Dedifferentiated amniotic fluid mesenchymal stem cell (primary cell): ENCODE data around the gene THADA.
"Not testable (repeated sequence)": the region's sequence is repeated elsewhere in the genome, so short reads cannot be mapped to it uniquely, and the experiment has no call there.

Source experiments
- DNase-seq: peaks from one replicate; pipeline ENCODE4 v3.0.0-alpha.2; 2016; ENCODE audit errors: extremely low spot score

THADA gene

DNA sequence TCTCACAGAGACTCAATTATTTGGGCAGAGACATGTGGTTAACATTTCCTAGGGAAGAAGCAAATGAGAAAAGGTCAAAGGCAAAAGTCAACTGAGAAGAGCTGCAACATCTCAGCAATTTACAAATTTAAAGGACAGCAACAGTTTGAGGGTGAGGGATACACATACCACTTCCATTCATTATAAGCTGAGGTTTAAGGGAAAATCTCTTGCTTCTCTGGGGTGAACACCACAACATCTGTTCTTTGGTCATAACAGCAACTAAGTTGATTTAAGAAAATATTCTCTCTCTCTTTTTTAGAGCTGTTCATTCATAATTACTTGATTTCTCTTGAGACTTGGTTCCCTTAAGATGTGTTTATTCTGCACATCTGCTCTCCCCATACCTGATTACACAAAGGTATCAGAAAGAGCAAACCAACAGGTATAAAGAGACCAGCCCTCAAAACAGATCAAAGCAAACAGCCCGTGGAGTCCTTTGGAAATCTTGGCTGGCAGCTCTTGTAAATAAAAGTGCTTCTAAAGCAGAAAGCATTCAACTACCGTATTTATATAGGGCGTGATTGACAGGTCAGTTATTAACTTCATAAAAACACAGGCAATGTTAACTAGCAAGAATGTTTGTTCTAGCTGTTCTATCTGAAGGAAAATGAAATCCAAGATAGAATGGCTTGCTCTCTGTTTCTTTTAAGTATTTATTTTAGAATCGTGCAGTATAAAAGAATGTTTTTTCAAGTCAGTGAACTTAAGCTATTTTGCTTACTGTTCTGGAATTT is 132.8 kb downstream of the THADA start:
- peak; percentile 68 for DNase-seq

DNA sequence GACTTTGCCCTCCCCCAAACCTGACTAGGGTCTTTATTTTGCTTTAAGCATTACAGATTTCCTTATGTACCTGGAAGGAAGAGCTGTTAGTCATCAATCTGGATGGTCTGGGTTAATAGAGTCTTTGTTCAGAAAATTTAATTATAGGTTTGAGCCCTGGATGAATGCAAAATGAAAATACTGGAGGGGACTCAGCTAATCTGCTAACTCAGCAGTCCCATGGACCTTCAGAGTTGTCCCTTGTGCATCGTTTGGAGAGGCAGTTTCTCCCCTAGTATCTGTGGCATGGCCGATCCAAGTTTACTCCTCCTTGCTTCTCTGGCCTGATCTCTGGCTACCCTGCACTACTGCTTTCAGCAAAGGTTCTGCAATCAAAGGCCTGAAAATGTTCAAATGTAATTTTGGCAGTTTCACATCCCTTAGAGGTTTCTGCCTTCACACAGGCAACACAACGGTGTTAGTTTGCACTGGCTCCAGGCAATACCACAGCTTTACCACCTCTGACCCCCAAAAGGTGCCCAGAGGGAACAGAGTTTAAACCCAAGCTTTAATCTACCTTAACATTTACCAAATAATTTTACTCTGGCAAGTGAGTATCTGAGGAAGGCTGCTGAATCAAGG is 134.3 kb downstream of the THADA start:
- DNase-seq, result no peak

DNA sequence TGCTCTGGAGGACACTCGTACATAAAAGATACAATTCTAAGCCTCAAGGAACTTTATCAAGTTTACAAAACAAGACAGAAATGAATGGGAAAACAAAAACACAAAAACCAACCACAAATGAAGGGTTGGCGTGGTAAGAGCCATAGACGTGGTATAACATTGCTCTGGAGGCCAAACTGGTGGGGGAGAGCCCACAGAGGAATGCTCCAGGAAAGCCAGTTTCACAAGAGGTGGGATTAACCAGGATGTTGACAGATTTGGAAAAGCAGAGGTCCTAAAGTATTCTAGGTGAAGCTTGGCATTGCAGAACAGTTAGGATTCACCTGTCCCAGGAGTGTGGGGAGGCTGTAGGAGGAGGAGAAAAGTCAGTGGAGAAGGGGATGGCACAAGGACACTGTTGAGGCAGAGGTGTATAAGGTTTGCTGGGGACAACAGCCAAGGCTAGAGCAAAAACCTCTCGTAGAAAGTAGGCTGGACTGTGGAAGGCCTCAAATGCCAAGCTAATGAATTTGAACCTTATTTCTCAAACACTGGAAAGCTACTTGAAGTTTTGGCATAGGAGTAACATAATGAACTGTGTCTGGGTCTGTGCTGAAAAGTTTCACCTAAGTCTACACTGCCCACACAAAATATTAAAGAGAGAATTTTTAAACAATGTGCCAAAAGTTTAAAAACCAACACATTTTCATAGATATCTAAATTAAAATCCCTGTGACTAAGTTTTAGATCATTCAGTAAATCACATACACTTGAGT is 135.1 kb downstream of the THADA start:
- DNase-seq, result no peak

DNA sequence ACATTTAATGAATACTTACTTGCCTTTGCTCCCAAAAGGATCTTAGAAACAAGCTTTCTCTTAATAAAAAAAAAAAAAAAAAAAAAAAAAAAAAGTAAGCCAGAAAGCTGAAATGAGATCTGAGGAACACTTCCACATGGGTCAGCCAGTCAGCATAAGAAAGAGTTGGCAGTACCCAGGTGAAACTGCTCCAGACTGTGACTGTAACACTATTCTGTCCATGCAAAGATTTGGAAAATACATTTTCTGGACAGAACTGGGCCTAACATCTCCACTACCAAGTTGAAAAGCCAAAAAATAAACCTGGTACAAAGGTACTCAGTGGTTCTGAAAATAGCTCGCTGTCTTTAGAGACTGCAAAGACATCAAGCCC is 135.7 kb downstream of the THADA start:
- no peak for DNase-seq

DNA sequence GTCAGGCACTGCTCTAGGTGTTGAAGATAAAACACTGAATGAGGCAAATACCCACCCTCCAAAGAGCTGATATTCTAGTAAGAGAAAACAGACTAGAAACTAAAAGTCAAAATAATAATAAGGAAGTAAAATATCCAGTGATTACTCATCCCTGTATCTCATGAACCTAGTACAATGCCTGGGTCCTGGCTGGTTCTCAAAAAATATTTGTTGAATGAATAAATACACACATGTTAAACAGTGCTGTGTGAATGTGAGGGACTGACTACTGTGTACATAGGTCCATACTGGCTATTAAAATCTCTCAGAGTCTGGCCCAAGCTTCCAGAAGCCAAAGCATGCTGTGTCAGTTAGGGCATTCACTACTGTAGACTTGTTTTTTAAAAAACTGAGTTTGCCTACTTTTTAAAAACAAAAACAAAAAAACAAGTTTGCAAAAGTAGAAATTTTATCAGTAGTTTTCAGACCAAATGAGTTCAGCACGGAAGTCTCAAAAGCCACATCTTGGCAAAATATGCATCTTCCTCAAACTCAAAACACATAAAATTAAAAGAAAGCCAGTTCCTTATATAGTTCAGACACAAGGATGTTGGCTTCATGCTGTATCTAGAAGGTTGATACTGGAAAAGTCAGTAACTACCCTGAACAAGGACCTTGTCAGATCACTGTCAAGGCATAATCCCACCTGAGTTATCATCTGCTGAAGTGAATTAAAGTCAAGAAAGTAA is 136.2 kb downstream of the THADA start:
- no peak for DNase-seq

DNA sequence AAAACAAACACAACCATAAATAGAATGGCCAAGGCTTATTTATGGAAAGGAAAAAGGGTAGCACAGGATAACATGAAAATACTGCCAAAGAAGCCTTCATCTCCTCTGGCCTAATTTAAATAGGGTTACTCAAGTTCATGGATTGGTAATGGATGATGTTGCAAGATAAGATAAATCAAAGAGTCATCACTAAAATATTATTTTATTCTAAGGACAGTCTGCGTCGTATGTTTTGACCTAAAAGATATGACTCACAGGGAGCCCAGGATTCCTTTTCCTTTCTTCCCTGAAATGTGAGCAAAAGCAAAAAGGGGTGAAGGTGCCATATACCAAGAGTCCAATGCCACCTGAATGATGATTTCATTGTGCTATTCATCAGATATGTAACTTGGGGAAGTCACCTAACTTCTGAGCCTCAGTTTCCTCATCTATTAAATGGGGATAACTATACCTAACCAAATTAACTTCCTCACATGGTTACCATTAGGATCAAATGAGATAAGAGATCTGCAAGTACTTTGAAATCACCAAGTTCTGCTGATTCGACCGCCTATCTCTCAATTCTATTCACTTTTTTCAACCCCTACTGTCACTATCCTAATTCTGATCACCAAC is 137.7 kb downstream of the THADA start:
- no peak for DNase-seq

- no peak for DNase-seq
Measured at GRCh38 chr2:43455731-43456642, 139.9 kb downstream of the THADA start.

GRCh38 chr2:43455296-43455695 is 140.5 kb downstream of the THADA start:
- DNase-seq, result no peak

DNA sequence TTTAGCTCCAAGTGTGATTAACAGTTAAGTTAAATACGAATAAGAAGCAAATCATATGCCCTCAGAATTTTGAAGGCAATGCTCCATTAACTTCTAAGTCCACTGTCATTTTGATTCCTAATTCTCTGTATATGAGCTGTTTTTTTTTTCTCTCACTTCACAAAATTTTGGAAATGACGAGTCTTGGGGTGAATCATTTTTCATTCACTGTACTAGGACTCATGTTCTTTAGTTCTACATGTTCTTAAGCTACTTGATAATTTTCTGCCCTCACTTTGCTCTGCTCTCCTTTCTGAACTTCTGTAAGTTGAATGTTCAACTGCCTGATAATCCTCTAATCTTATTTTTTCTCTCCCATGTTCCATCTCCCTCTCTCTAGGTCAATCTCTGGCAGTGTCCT is 141.0 kb downstream of the THADA start:
- DNase-seq, result no peak

DNA sequence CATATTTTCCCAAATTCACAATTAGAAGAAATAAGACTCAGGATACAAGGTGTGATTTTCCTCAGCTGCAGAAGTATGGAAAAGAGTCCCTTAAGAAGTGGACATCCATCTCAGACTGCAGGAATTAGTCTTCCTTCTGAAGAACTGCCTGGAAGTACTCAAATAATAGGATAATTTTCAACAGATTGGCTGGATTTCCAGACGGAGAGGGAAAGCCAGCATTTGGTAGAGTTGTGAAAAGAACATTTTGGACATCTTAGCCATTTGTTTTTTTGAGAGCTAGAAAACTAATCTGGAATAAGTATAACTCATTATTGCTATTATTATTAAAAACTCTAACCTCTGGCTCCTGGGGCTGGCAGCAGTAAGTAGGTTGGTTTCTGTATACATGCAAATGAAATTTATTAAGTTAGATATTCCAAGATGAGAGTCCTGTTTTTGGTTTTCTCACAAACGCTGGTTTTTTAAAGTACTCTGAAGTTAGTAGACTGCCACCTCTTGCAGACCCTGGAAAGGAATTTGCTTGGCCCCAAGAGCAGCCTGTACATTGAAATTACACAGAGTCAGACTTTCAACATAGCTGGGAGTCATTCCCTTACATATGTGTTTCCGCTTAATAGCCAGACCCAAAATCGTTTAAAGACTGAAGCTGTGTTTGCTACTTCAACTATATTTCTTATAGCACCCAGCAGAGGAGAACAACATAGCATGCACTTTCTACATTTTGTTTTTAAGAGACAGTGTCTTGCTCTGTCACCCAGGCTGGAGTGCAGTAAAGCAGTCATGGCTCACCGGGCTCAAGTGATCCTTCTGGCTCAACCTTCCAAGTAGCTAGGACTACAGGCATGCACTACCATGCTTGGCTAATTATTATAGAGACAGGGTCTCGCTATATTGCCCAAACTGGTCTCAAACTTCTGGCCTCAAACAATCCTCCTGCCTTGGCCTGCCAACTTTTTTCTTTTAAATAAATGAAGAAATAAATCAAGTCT is 142.4 kb downstream of the THADA start:
- DNase-seq, result no peak

DNA sequence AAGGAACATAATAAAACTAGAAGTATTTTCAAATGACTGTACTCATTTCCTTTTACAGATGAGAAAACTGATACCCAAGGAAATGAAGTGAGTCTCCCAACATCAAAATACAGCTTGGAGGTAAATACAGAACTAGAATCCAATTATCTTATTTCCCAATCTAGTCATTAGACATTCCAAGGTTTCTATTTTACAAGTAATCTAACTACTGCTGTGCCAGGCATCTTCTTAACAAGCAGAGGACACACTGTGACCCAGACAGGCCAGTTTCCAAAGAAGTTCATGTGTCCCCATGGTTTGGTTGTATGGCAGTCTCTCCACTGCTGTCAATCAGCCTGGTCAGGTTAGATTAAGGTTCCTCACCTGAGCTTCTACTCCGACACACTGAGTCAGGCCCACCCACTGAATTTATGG is 143.5 kb downstream of the THADA start:
- no peak for DNase-seq

DNA sequence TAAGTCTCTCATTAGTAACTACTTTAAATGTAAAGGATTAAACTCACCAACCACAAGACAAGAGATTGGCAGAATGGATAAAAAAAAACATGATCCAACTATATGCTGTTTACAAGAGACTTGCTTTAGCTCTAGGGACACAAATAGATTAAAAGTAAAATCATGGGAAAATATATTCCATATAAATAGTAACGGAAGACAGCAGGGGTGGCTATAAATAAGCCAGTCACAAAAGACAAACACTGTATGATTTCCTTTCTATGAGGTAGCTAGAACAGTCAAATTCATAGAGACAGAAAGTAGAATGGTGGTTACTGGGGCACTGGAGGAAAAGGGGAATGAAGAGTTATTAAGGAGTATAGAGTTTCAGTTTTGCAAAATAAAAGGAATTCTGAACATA is 145.2 kb downstream of the THADA start:
- no peak for DNase-seq

DNA sequence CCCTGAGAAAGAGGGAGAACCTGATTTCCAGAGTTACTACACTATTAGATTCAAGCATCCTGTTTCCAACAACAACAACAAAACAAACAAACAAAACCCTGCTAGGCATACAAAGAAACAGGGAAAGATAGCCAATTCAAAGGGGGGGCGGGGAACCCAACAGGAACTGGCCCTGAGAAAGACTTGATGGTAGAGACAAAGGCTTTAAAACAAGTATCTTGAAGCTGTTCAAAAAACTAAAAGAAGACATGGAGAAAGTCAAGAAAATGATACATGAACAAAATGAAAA is 147.1 kb downstream of the THADA start:
- DNase-seq, result no peak

DNA sequence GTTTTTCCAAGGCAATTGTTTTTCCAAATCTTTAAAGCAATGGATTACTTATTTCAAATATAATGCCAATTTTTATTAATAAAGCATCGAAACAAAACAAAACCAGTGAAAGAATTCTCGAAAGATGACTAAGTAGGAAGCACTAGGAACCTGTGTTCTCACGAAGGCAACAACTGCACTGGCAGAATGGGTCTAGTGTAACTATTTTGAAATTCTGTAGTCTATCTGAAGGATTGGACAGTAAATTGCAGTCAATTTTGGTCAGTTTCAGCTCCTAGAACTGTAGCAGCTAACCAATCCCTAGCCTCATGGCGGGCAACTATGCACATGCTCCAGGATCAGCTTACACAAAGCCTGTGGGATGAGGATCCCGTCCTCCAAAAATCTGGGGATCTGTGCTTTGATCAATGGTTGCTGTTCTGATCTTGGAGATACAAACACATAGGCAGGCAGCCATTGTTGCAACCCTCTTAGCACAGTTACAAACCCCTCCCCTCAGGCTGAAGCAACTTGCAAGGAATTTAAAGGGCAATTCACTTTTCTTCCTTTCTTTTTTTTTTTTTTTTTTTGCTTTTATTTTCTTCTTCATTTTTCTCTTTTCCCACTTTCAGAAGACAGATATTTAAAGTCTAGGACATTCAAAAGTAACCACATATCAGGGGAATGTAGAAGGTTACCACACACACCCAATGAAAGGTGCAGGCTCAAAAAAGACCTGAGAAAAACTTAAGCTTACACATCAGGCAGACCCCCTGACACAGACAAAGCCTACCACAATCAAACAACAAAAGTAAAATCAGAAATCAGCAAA is 147.6 kb downstream of the THADA start:
- no peak for DNase-seq

GRCh38 chr2:43446755-43447154 is 149.1 kb downstream of the THADA start:
- DNase-seq, result not testable (repeated sequence)

- DNase-seq, result no peak
Measured at GRCh38 chr2:43445781-43446180, 150.1 kb downstream of the THADA start.

DNA sequence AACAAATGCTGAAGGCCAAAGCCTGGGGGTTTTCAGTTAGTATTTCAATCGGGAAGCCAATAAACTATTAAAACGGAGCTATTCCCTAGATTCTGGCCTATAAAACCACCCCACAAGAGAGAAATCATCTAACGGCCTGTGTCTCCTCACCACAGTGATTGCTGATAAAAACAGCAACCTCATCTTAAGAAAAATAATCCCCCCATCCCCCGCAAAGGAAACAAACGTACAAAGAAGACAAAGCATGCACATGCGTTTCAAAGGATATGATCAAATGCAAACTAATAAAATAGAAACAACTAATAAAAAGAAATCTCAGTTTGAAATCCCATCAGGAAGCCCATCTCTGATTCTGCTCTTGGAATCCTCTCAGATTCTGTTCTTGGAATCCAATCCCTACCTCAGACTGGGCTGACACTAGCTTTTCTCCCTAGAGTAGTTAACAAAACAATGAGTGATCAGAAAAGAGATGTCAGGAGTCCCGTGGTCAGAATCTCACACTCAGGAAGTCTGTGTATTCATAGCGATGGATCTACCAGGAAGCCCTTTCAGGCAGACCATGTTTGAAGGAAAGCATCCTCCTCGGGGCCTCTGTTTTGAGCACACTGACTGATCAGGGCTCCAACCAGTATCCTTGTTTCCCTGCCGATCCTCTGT is 150.7 kb downstream of the THADA start:
- DNase-seq, result no peak

DNA sequence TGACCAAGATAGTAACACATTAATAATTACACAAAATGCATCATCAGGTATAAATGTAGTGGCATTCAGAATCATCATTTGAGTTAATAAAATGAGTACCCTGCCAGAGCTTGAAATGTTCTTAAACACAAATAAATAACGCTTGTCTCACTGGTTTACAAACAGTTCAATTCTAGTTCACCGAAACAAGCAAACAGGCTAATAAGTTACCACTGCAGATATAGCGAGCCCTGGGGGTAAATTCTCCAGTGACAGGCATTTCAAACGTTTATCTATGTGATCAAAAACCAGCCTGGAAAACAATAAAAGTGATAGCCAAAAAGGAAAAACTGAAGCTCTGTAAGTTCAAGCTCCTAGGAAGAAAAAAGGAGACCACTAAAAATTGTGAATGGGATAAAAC is 152.6 kb downstream of the THADA start:
- no peak for DNase-seq
